Measurements from ENCODE around the gene SEMG1.

The SEMG1 gene

GRCh38 chr20:45221076-45221475 is 14.2 kb downstream of the SEMG1 start, which contains the start of gene SEMG2:
SEMG2 (plus strand) TSS chr20:45221373; CDS start chr20:45221390, 17 bp downstream.
- no peak for DNase-seq

- DNase-seq, result no peak
These were observed 16.3 kb downstream of the SEMG1 start for GRCh38 chr20:45223136-45223535.

GRCh38 chr20:45226287-45226686 is 19.5 kb downstream of the SEMG1 start:
- no peak for DNase-seq

- DNase-seq, result no peak
These were observed 22.6 kb downstream of the SEMG1 start for GRCh38 chr20:45229264-45230056.

- no peak for DNase-seq
These were observed 23.8 kb downstream of the SEMG1 start for GRCh38 chr20:45230631-45231030.

- DNase-seq, result no peak
These were observed 29.2 kb downstream of the SEMG1 start for GRCh38 chr20:45235995-45236394.

GRCh38 chr20:45238139-45238538 is 31.3 kb downstream of the SEMG1 start:
- no peak for DNase-seq

- no peak for DNase-seq
These were observed 39.3 kb downstream of the SEMG1 start for GRCh38 chr20:45246109-45246508.

- no peak for DNase-seq
These were observed 41.0 kb downstream of the SEMG1 start for GRCh38 chr20:45247865-45248264.

- DNase-seq, result no peak
These were observed 41.8 kb downstream of the SEMG1 start for GRCh38 chr20:45248609-45249008.

- no peak for DNase-seq
These were observed 45.2 kb downstream of the SEMG1 start for GRCh38 chr20:45251884-45252560.

GRCh38 chr20:45253261-45253660 is 46.4 kb downstream of the SEMG1 start:
- DNase-seq, result no peak

- no peak for DNase-seq
These were observed 47.8 kb downstream of the SEMG1 start, which contains the start of gene SLPI for GRCh38 chr20:45254383-45255262. SLPI (minus strand) TSS chr20:45254564; CDS start chr20:45254543, 21 bp downstream.

- no peak for DNase-seq
These were observed 50.3 kb downstream of the SEMG1 start for GRCh38 chr20:45257161-45257560.

- no peak for DNase-seq
These were observed 50.9 kb downstream of the SEMG1 start for GRCh38 chr20:45257711-45258110.

- DNase-seq, result no peak
These were observed 51.4 kb downstream of the SEMG1 start for GRCh38 chr20:45258259-45258658.

GRCh38 chr20:45258664-45259063 is 51.8 kb downstream of the SEMG1 start:
- no peak for DNase-seq
